OCI-LY7 (cell line): ENCODE measurements around the gene SLC25A45. TPM values are rescaled to one million over a fixed set of nuclear protein-coding genes. Genes with fewer than 3 reads are reported as not detected.

Experiments used
- BruUV-seq: library from RNA; stranded (reverse); fragments of 400-500 nt; replicated peaks from 2 replicates; lab custom pipeline; 2021; lab: Mats Ljungman, UMichigan
- CTCF ChIA-PET: fragments of 300-600 bp; sonication (Branson Sonifier 250); formaldehyde crosslinking; loops from one replicate; lab custom pipeline; 2022; ENCODE audit warnings: antibody characterized with exemption; ENCODE audit not compliant: unreplicated experiment; lab: Charles Lee
- POLR2A ChIA-PET: fragments of 300-600 bp; sonication (Branson Sonifier 250); formaldehyde crosslinking; loops from one replicate; lab custom pipeline; 2022; ENCODE audit warnings: antibody characterized with exemption; lab: Charles Lee
- DNase-seq: peaks from one replicate; pipeline ENCODE4 v3.0.0-alpha.2; 2015; ENCODE audit warnings: low spot score
- H2AFZ ChIP-seq: fragments of 200-600 bp; sonication (generic), shearing (Covaris generic); 2 replicates; pipeline ENCODE4 v1.6.1; 2014; ENCODE audit warnings: mild to moderate bottlenecking, antibody characterized with exemption, low read length, moderate library complexity
- H3K27ac ChIP-seq: fragments of 200-600 bp; sonication (generic); 2 replicates; pipeline ENCODE4 v1.5.1; 2014; ENCODE audit warnings: mixed run types, low read depth, mild to moderate bottlenecking, moderate library complexity, low read length, inconsistent platforms; ENCODE audit not compliant: poor library complexity, severe bottlenecking
- H3K36me3 ChIP-seq: fragments of 200-600 bp; sonication (generic); 2 replicates; pipeline ENCODE4 v1.6.1; 2014; ENCODE audit warnings: mild to moderate bottlenecking, antibody characterized with exemption, low read length, moderate library complexity, mixed read lengths; ENCODE audit not compliant: insufficient read depth
- H3K4me1 ChIP-seq: fragments of 200-600 bp; sonication (generic); 2 replicates; pipeline ENCODE4 v1.5.1; 2014; ENCODE audit warnings: mild to moderate bottlenecking, low read length; ENCODE audit not compliant: insufficient read depth, poor library complexity, severe bottlenecking
- H3K4me2 ChIP-seq: fragments of 200-600 bp; sonication (generic); 2 replicates; pipeline ENCODE4 v1.6.1; 2014; ENCODE audit warnings: mild to moderate bottlenecking, low read length
- H3K4me3 ChIP-seq: fragments of 200-600 bp; sonication (generic); 2 replicates; pipeline ENCODE4 v1.5.1; 2014; ENCODE audit warnings: mild to moderate bottlenecking, low read depth, low read length; ENCODE audit not compliant: poor library complexity, severe bottlenecking
- H3K79me2 ChIP-seq: fragments of 200-600 bp; sonication (generic); 2 replicates; pipeline ENCODE4 v1.6.1; 2016; ENCODE audit warnings: low read depth, mild to moderate bottlenecking, low read length, moderate library complexity, mixed read lengths; ENCODE audit not compliant: insufficient read depth
- H3K9me2 ChIP-seq: fragments of 200-600 bp; sonication (generic); 2 replicates; pipeline ENCODE4 v1.6.1; 2016; ENCODE audit warnings: mild to moderate bottlenecking, low read length, mixed read lengths; ENCODE audit not compliant: insufficient read depth
- H3K9me3 ChIP-seq: fragments of 200-600 bp; sonication (generic); 2 replicates; pipeline ENCODE4 v1.6.1; 2014; ENCODE audit warnings: mild to moderate bottlenecking, mixed run types, low read length, mixed read lengths
- H4K20me1 ChIP-seq: fragments of 200-600 bp; sonication (generic); 2 replicates; pipeline ENCODE4 v1.6.1; 2014; ENCODE audit warnings: mild to moderate bottlenecking, antibody characterized with exemption, low read length, moderate library complexity, mixed read lengths; ENCODE audit not compliant: insufficient read depth
- EZH2phosphoT487 ChIP-seq: fragments of 200-600 bp; sonication (generic); IDR thresholded peaks from 2 replicates; pipeline ENCODE4 v1.6.1; 2018; ENCODE audit warnings: low read depth, borderline replicate concordance, mild to moderate bottlenecking, mixed run types, antibody characterized with exemption, low read length, moderate library complexity, mixed read lengths
- intact Hi-C: fragments of 100-400 bp; cut with micrococcal nuclease; formaldehyde crosslinking; loops from one replicate; pipeline ENCODE4 v1.10.0; 2022; ENCODE audit not compliant: unreplicated experiment
- total RNA-seq, 2 experiments: library from RNA; depleted of rRNA in 1 of 2; stranded (reverse); fragments of >200 nt in 1 of 2; shearing (Covaris generic) in 1 of 2; gene quantifications; 2 replicates each; pipeline ENCODE4 v1.2.3, GENCODE V29; 2014 to 2022
- TF ChIP-seq, protein P1 (sequence below): fragments of 200-600 bp; sonication (generic); conservative IDR thresholded peaks from 2 replicates; pipeline ENCODE4 v1.5.1; 2014; ENCODE audit warnings: mild to moderate bottlenecking, antibody characterized with exemption, low read length, moderate library complexity, mixed read lengths

Gene SLC25A45
- total RNA-seq, 2 experiments from 2014 or later = 7.0 to 20.7 TPM

GRCh38 chr11:65424205-65425104, 42.0 kb upstream of the SLC25A45 start:
- BruUV-seq = TSS peak; percentile 38
- DNase-seq = peak; percentile 71
- H3K27ac ChIP-seq = peak overlapping the region; percentile 97
- ChIA-PET POLR2A (interaction anchor here (0.6 to 11.5 kb wide), 12 partner anchors 8 to 146 kb away, joined by 3 to 237 read pairs (median 4); partner anchors contain the start of genes MALAT1 and ZNRD2), CTCF (interaction anchor here (0.5 kb wide), 1 partner anchor 91 kb away, joined by 8 read pairs; the partner anchor contains the start of gene DPF2)
- H3K36me3 ChIP-seq = peaks cover 42% of the 10 kb centered on the region
- H3K4me3 ChIP-seq = peak overlapping the region; percentile 73
- H3K4me1 ChIP-seq = peaks cover 56% of the 10 kb centered on the region
- no peaks in the 10 kb centered on the region for H3K9me3 ChIP-seq
- H2AFZ ChIP-seq = no peak overlapping the region
- H3K79me2 ChIP-seq = peaks cover 98% of the 10 kb centered on the region
- H3K9me2 ChIP-seq = no peaks in the 10 kb centered on the region
- intact Hi-C loops = loop anchor here (2.0 kb wide), 1 partner anchor 32 kb away; no protein-coding TSS in a partner anchor
- peak overlapping the region; percentile 91 for H3K4me2 ChIP-seq
- TF ChIP-seq, protein P1, sequence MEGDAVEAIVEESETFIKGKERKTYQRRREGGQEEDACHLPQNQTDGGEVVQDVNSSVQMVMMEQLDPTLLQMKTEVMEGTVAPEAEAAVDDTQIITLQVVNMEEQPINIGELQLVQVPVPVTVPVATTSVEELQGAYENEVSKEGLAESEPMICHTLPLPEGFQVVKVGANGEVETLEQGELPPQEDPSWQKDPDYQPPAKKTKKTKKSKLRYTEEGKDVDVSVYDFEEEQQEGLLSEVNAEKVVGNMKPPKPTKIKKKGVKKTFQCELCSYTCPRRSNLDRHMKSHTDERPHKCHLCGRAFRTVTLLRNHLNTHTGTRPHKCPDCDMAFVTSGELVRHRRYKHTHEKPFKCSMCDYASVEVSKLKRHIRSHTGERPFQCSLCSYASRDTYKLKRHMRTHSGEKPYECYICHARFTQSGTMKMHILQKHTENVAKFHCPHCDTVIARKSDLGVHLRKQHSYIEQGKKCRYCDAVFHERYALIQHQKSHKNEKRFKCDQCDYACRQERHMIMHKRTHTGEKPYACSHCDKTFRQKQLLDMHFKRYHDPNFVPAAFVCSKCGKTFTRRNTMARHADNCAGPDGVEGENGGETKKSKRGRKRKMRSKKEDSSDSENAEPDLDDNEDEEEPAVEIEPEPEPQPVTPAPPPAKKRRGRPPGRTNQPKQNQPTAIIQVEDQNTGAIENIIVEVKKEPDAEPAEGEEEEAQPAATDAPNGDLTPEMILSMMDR = no peak
- no peak for TF ChIP-seq EZH2phosphoT487
- peaks cover 24% of the 10 kb centered on the region for H4K20me1 ChIP-seq

DNA sequence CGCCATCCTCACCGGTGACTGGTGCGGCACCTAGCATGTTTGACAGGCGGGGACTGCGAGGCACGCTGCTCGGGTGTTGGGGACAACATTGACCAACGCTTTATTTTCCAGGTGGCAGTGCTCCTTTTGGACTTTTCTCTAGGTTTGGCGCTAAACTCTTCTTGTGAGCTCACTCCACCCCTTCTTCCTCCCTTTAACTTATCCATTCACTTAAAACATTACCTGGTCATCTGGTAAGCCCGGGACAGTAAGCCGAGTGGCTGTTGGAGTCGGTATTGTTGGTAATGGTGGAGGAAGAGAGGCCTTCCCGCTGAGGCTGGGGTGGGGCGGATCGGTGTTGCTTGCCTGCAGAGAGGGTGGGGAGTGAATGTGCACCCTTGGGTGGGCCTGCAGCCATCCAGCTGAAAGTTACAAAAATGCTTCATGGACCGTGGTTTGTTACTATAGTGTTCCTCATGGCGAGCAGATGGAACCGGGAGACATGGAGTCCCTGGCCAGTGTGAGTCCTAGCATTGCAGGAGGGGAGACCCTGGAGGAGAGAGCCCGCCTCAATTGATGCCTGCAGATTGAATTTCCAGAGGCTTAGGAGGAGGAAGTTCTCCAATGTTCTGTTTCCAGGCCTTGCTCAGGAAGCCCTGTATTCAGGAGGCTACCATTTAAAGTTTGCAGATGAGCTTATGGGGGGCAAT, 41.2 kb upstream of the SLC25A45 start:
- BruUV-seq = no TSS peak
- peak overlapping the region; percentile 97 for H3K27ac ChIP-seq
- H2AFZ ChIP-seq = no peak overlapping the region
- peak overlapping the region; percentile 91 for H3K4me2 ChIP-seq
- peaks cover 24% of the 10 kb centered on the region for H4K20me1 ChIP-seq
- intact Hi-C loops = loop anchor here (2.0 kb wide), 1 partner anchor 33 kb away; no protein-coding TSS in a partner anchor
- no peaks in the 10 kb centered on the region for H3K9me3 ChIP-seq
- TF ChIP-seq, protein P1 = no peak
- TF ChIP-seq EZH2phosphoT487 = no peak
- ChIA-PET POLR2A (interaction anchor here (0.7 to 11.5 kb wide), 14 partner anchors 7 to 81 kb away, joined by 3 to 237 read pairs (median 4); partner anchors contain the start of gene MALAT1), CTCF (interaction anchor here (0.5 to 1.3 kb wide), 2 partner anchors 64 to 90 kb away, joined by 8 to 9 read pairs; partner anchors contain the start of gene DPF2)
- H3K4me1 ChIP-seq = peaks cover 56% of the 10 kb centered on the region
- peak overlapping the region; percentile 73 for H3K4me3 ChIP-seq
- peaks cover 42% of the 10 kb centered on the region for H3K36me3 ChIP-seq
- DNase-seq = peak; percentile 45
- H3K79me2 ChIP-seq = peaks cover 93% of the 10 kb centered on the region
- no peaks in the 10 kb centered on the region for H3K9me2 ChIP-seq
